ENCODE measurements around the gene APPBP2.

- TF ChIP-seq POLR2A (IDR thresholded peaks at IDR 0.05) (no peak), CTCF (IDR thresholded peaks at IDR 0.05) (no peak)
Observed at GRCh38 chr17:60508384-60508980, 17.6 kb downstream of the APPBP2 start.
